ENCODE data around the gene CTAG2. TPM values are rescaled to one million over a fixed set of nuclear protein-coding genes. Genes with fewer than 3 reads are reported as not detected.

Gene CTAG2
- total RNA-seq, 1 donor from 2014 or later: not detected

GRCh38 chrX:154657226-154657805 is 3.9 kb upstream of the CTAG2 start:
- Histone ChIP-seq H3K27ac (replicated peaks) (no peak overlapping the region), H3K4me3 (no peak overlapping the region), H3K27me3 (ENCODE audit: low read depth) (no peaks in the 10 kb centered on the region), H3K36me3 (no peaks in the 10 kb centered on the region), H3K9me3 (replicated peaks) (no peaks in the 10 kb centered on the region), H3K4me1 (no peaks in the 10 kb centered on the region)
- TF ChIP-seq, protein P1, sequence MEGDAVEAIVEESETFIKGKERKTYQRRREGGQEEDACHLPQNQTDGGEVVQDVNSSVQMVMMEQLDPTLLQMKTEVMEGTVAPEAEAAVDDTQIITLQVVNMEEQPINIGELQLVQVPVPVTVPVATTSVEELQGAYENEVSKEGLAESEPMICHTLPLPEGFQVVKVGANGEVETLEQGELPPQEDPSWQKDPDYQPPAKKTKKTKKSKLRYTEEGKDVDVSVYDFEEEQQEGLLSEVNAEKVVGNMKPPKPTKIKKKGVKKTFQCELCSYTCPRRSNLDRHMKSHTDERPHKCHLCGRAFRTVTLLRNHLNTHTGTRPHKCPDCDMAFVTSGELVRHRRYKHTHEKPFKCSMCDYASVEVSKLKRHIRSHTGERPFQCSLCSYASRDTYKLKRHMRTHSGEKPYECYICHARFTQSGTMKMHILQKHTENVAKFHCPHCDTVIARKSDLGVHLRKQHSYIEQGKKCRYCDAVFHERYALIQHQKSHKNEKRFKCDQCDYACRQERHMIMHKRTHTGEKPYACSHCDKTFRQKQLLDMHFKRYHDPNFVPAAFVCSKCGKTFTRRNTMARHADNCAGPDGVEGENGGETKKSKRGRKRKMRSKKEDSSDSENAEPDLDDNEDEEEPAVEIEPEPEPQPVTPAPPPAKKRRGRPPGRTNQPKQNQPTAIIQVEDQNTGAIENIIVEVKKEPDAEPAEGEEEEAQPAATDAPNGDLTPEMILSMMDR (IDR thresholded peaks at IDR 0.05; ENCODE audit: borderline replicate concordance): no peak
- intact Hi-C loops (cut with micrococcal nuclease): no loop called here
- no peak for DNase-seq

- H3K4me3 ChIP-seq: no peak overlapping the region
- DNase-seq: no peak
- no peak overlapping the region for H3K27ac ChIP-seq (replicated peaks)
- intact Hi-C loops (cut with micrococcal nuclease): no loop called here
- H3K36me3 ChIP-seq: no peaks in the 10 kb centered on the region
- H3K27me3 ChIP-seq (ENCODE audit: low read depth): no peaks in the 10 kb centered on the region
- H3K9me3 ChIP-seq (replicated peaks): no peaks in the 10 kb centered on the region
- H3K4me1 ChIP-seq: no peaks in the 10 kb centered on the region
- TF ChIP-seq, protein P1 (IDR thresholded peaks at IDR 0.05; ENCODE audit: borderline replicate concordance): no peak
Observed at GRCh38 chrX:154655786-154656185, 2.4 kb upstream of the CTAG2 start.

- no peak overlapping the region for H3K4me3 ChIP-seq
- no peaks in the 10 kb centered on the region for H3K4me1 ChIP-seq
- H3K27ac ChIP-seq (replicated peaks): no peak overlapping the region
- TF ChIP-seq, protein P1 (IDR thresholded peaks at IDR 0.05; ENCODE audit: borderline replicate concordance): no peak
- H3K27me3 ChIP-seq (ENCODE audit: low read depth): no peaks in the 10 kb centered on the region
- H3K9me3 ChIP-seq (replicated peaks): no peaks in the 10 kb centered on the region
- DNase-seq: no peak
- intact Hi-C loops (cut with micrococcal nuclease): no loop called here
- H3K36me3 ChIP-seq: no peaks in the 10 kb centered on the region
Observed at GRCh38 chrX:154655346-154655745, 2.0 kb upstream of the CTAG2 start.

- no peaks in the 10 kb centered on the region for H3K36me3 ChIP-seq
- H3K4me1 ChIP-seq: no peaks in the 10 kb centered on the region
- TF ChIP-seq, protein P1 (IDR thresholded peaks at IDR 0.05; ENCODE audit: borderline replicate concordance): no peak
- DNase-seq: no peak
- H3K4me3 ChIP-seq: no peak overlapping the region
- intact Hi-C loops (cut with micrococcal nuclease): no loop called here
- no peaks in the 10 kb centered on the region for H3K27me3 ChIP-seq (ENCODE audit: low read depth)
- H3K9me3 ChIP-seq (replicated peaks): no peaks in the 10 kb centered on the region
- H3K27ac ChIP-seq (replicated peaks): no peak overlapping the region
Observed at GRCh38 chrX:154654925-154655324, 1.5 kb upstream of the CTAG2 start.

DNA sequence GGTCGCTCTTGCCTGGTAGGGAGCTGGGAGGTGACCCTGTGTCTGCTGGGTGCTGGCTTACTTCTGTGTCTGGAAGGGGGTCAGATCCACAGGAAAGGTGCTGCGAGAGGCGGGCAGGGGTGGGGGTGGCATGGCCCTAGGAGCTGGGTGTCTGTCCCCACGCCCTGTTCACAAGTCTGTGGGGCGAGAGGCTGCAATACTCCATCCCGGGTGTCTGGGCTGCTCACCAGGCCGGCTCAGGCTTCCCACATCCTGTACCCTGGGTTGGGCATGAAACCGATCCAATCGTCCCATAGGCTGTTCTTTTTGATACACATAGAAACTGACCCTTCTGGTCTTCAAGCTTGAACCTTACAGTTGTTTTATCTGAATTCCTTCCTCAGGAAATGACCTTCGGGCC is 993 bp upstream of the CTAG2 start:
- H3K27me3 ChIP-seq (ENCODE audit: low read depth): no peaks in the 10 kb centered on the region
- intact Hi-C loops (cut with micrococcal nuclease): no loop called here
- no peak overlapping the region for H3K27ac ChIP-seq (replicated peaks)
- H3K36me3 ChIP-seq: no peaks in the 10 kb centered on the region
- H3K4me3 ChIP-seq: no peak overlapping the region
- TF ChIP-seq, protein P1 (IDR thresholded peaks at IDR 0.05; ENCODE audit: borderline replicate concordance): no peak
- H3K9me3 ChIP-seq (replicated peaks): no peaks in the 10 kb centered on the region
- H3K4me1 ChIP-seq: no peaks in the 10 kb centered on the region
- DNase-seq: no peak
